ENCODE measurements around the gene KCNJ12.
"Not testable (repeated sequence)": the region's sequence is repeated elsewhere in the genome, so short reads cannot be mapped to it uniquely, and the experiment has no call there.

KCNJ12 gene

DNA sequence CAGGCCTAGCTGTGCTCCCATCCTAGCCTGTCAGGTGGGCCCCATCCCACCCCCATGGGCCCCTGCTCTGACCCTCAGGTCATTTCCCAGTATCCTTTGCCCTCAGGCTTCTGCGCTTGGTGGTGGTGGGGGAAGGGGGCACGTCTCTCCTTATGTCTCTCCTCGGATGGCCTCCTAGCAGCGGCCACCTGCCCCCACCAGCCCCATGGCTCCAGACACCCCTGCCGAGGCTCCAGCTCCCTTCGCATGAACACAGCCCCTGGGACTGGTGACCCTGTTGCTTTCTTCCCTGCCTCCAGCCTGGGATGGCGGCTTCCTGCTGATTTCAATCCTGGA is 27.3 kb upstream of the KCNJ12 start:
- DNase-seq = not testable (repeated sequence)

- DNase-seq = not testable (repeated sequence)
Observed at GRCh38 chr17:21349358-21350050, 26.7 kb upstream of the KCNJ12 start.

DNA sequence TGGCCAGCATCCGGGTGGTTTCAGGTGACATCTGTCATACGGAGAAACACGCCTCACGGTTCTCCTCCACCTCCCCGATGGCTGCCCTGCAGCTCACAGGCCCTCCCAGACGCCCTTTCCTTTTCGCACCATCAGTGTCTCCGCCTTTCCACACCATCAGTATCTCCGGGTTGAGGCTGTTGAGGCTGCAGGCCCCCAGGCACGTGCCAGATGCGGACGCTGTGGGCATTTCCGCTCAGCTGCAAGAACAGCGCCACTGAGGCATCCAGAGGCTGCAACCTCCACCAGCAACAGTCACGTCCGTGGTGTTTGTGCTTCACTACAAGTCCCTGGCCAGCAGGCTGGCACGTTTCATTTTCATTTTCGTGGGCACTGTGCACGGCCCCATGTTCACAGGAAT is 25.7 kb upstream of the KCNJ12 start:
- DNase-seq = not testable (repeated sequence)

DNA sequence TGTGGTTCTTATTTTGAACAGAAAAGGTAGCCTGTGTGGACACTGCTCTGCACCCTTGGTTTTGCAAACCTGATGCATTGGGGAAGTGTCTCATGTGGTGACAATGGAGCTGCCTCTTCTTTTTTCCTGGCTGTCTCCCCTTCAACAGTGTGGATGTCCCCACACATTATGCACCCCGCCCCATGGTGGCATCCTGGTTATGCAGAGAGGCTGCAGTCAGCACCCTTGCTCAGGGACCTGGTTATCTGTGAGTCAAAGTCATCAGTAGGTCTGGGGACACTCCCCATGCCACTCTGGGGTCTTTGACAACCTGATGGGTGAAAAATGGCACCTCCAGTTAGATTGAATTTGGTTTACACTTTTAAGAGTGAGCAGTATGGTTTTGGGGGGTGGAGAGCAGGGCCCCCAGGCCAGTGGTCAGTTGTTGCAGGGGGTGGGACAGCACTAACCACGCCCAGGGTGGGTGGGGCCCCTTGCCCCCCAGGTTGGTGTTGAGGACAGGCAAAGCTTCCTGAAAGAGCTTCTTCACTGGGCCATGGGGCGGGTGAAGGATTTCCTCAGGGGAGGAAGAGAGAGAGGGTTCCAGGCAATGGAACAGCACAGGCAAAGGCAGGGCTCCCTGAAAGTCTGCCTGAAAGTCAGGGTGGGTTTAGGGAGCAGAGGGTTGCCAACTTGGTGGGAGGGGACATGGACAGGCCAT is 24.6 kb upstream of the KCNJ12 start:
- TF ChIP-seq POLR2A (IDR thresholded peaks at IDR 0.05; ENCODE audit: low read length) (no peak), GATA1 (IDR thresholded peaks at IDR 0.05; ENCODE audit: low read depth, low read length) (no peak)
- peak in 1 of 2 experiments; percentile 25 for DNase-seq

DNA sequence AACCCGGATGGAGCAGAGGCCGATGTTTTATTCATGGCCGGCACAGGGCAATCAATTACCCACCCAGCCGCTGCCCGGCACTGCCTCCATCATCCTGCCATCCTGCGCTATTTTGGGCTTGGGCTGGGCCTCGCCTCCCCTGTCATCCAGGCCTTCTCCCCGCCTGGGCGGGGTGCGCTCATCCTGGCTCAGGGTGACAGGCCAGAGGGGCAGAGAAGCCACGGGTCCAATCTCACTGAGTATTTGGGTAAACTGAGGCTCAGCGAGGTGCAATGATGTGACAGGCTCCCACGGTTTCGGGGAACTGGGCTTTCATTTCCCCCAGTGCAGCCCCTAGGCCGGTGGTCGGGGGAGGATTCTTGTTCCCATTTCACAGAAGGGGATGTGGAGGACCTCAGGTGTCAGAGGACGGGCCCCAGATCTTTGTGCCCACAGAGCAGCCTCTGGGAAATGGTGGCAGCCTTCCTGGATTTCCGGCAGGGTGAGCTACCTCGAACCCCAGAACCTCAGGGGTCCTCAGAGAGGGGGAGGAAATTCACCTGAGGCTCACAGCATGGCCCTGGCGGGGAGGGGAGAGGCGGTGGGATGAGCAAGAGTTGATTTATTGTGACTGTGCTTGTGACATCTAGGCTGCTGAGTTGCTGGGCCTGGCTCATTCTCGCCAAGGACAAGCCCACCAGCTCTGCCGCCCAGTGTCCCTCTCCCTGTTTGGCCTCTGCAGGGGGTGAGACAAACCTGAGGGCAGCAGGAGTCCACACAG is 23.8 kb upstream of the KCNJ12 start:
- TF ChIP-seq GATA1 (IDR thresholded peaks at IDR 0.05; ENCODE audit: low read depth, low read length) (no peak), POLR2A (IDR thresholded peaks at IDR 0.05; ENCODE audit: low read length) (no peak)
- no peak for DNase-seq

DNA sequence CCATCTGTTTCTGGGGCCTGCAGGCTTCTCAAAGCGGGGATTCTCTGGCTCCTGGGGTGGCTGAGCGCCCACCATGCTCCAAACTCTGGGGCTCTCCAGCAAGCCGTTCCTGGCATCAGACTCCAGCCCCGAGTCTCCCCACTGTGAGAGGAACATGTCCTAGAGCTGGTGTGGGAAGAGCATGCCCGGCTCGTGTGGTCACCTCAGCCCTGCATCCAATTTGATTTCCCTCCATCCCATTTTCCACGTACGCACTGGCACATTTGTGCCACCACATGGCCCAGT is 23.2 kb upstream of the KCNJ12 start:
- no peak for TF ChIP-seq POLR2A (IDR thresholded peaks at IDR 0.05; ENCODE audit: low read length)
- TF ChIP-seq GATA1 (IDR thresholded peaks at IDR 0.05; ENCODE audit: low read depth, low read length) = no peak
- no peak for DNase-seq

GRCh38 chr17:21353326-21354010 is 22.7 kb upstream of the KCNJ12 start:
- TF ChIP-seq POLR2A (IDR thresholded peaks at IDR 0.05; ENCODE audit: low read length) (no peak), GATA1 (IDR thresholded peaks at IDR 0.05; ENCODE audit: low read depth, low read length) (no peak)
- DNase-seq = peak; percentile 80 to 82

- DNase-seq = no peak
- no peak for TF ChIP-seq POLR2A (IDR thresholded peaks at IDR 0.05; ENCODE audit: low read length)
- TF ChIP-seq GATA1 (IDR thresholded peaks at IDR 0.05; ENCODE audit: low read depth, low read length) = no peak
Observed at GRCh38 chr17:21354796-21355385, 21.3 kb upstream of the KCNJ12 start.

- DNase-seq = no peak
- TF ChIP-seq GATA1 (IDR thresholded peaks at IDR 0.05; ENCODE audit: low read depth, low read length) (no peak), POLR2A (IDR thresholded peaks at IDR 0.05; ENCODE audit: low read length) (no peak)
Observed at GRCh38 chr17:21355586-21355985, 20.6 kb upstream of the KCNJ12 start.

DNA sequence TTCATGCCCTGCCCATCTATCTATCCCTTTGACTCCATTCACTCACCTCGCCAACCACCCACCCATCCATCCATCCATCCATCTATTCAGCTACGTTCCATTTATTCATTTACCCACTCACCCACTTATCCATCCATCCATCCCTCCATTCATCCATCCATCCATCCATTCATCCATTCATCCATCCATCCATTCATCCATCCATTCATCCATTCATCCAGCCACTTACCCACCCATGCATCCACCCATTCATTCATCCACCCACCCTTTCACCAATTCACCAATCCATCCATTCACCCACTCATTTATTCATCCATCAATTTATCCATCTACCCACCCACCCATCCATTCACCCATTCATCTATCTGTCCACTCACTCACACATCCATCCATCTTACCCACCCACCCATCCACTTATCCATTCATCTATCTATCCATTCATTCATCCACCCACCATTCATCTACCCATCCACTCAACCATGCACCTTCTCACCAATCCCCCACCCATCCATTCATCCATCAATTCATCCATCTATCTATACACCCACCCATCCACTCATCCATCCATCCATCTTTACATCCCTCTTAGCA is 19.5 kb upstream of the KCNJ12 start:
- no peak for DNase-seq
- TF ChIP-seq POLR2A (IDR thresholded peaks at IDR 0.05; ENCODE audit: low read length) = no peak
- no peak for TF ChIP-seq GATA1 (IDR thresholded peaks at IDR 0.05; ENCODE audit: low read depth, low read length)

DNA sequence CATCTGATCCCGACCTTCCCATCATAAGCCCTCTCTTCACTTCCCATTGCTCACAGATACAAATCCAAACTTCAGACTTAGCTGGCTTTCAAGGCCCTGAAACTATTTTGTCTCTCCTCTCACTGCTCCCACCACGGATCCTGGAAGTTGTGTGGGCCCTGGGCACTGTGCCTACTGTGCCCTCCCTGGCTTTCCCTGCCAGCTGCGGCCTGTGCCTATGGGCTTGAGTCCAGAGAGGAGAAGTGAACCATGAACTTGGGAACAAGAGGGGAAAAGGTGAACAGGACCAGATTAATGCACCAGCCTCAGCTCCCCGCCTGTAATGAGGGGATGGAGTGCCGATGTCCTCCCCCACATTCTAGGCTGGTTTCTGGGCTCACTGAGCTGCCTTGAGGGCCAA is 18.9 kb upstream of the KCNJ12 start:
- DNase-seq = no peak
- no peak for TF ChIP-seq GATA1 (IDR thresholded peaks at IDR 0.05; ENCODE audit: low read depth, low read length)
- TF ChIP-seq POLR2A (IDR thresholded peaks at IDR 0.05; ENCODE audit: low read length) = no peak

DNA sequence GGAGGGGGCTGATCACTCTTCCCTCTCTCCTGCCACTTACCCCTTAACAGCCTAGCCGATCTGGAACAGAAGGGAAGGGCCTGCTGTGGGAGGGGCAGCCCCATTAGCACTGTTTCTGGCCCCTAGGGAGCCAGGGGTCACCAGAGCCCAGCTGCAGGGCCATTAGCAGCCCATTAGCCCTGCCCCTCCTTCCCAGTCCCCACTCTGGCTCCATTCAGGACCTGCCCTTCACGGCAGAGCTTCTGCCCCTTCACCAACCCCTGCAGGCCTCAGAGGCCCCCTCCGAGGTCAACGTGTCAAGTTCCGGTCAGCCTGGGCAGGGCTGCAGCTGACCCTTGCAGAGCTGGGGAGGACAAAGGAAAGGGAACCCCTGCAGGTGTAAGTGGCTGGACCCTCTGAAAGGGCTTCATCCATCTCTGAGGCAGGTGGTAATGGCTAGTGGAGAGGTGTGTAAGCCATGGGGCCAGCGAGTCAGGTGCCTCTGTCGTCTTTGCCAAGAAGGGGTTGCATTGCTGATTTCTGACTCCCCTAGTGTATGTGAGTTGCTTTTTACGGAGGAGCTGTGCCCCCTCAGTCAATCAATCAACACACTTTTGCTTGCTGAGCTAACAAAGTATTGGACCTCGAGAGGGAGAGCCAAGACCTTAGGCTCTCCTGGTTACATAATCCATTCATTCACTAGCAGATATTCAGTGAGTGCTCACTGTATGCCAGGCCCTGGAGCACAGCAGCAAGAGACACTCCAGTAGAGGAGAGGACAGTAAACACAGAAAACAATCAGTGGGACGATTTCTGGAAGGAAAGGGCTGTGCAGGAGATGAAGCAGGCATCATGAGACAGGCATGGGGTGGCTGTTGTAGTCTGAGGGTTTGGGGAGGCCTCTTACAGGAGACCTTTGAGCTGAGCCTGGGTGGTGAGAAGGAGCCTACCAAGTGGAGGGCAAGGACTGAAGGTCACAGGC is 18.2 kb upstream of the KCNJ12 start:
- DNase-seq = no peak
- TF ChIP-seq POLR2A (IDR thresholded peaks at IDR 0.05; ENCODE audit: low read length) (no peak), GATA1 (IDR thresholded peaks at IDR 0.05; ENCODE audit: low read depth, low read length) (no peak)
